A673 (cell line): ENCODE measurements around the gene IRF6. TPM values are rescaled to one million over a fixed set of nuclear protein-coding genes. Genes with fewer than 3 reads are reported as not detected.

Experiments
- BruUV-seq: library from RNA; stranded (reverse); fragments of 400-500 nt; replicated peaks from 2 replicates; lab custom pipeline; 2021; lab: Mats Ljungman, UMichigan
- CTCF ChIA-PET: fragments of 300-600 bp; sonication (Branson Sonifier 250); formaldehyde crosslinking; loops from one replicate; lab custom pipeline; 2022; ENCODE audit warnings: antibody characterized with exemption; lab: Charles Lee
- POLR2A ChIA-PET: fragments of 300-600 bp; sonication (Branson Sonifier 250); formaldehyde crosslinking; loops from one replicate; lab custom pipeline; 2022; ENCODE audit warnings: antibody characterized with exemption; ENCODE audit not compliant: low non-redundant PET; lab: Charles Lee
- DNase-seq: peaks from one replicate; pipeline ENCODE4 v3.0.0-alpha.2; 2015; ENCODE audit warnings: low spot score
- H3K27ac ChIP-seq: fragments of 200-600 bp; sonication (generic); 2 replicates; pipeline ENCODE4 v1.5.1; 2016; ENCODE audit warnings: mixed run types, low read depth, mild to moderate bottlenecking, mixed read lengths, antibody characterized with exemption, low read length; ENCODE audit not compliant: poor library complexity, severe bottlenecking
- H3K27me3 ChIP-seq: fragments of 200-600 bp; sonication (generic); replicated peaks from 2 replicates; pipeline ENCODE4 v1.6.1; 2017; ENCODE audit warnings: mixed run types, low read depth, mild to moderate bottlenecking, mixed read lengths, antibody characterized with exemption, low read length; ENCODE audit not compliant: insufficient read depth, poor library complexity
- H3K36me3 ChIP-seq: fragments of 200-600 bp; sonication (generic); 2 replicates; pipeline ENCODE4 v1.6.1; 2016; ENCODE audit warnings: mixed run types, mild to moderate bottlenecking, mixed read lengths, antibody characterized with exemption, low read length; ENCODE audit not compliant: insufficient read depth, poor library complexity, severe bottlenecking
- H3K4me1 ChIP-seq: fragments of 200-600 bp; sonication (generic); 2 replicates; pipeline ENCODE4 v1.6.1; 2017; ENCODE audit warnings: mixed run types, mild to moderate bottlenecking, mixed read lengths, antibody characterized with exemption, low read length; ENCODE audit not compliant: insufficient read depth, poor library complexity, severe bottlenecking
- H3K4me3 ChIP-seq: fragments of 200-600 bp; sonication (generic); 2 replicates; pipeline ENCODE4 v1.5.1; 2016; ENCODE audit warnings: low read depth, mixed run types, mild to moderate bottlenecking, mixed read lengths, low read length; ENCODE audit not compliant: poor library complexity, severe bottlenecking
- H3K9me3 ChIP-seq: fragments of 200-600 bp; sonication (generic); 2 replicates; pipeline ENCODE4 v1.6.1; 2016; ENCODE audit warnings: mixed run types, low read depth, mild to moderate bottlenecking, mixed read lengths, antibody characterized with exemption, low read length; ENCODE audit not compliant: poor library complexity, severe bottlenecking
- EZH2 ChIP-seq: fragments of 200-600 bp; sonication (generic); IDR thresholded peaks from 2 replicates; pipeline ENCODE4 v1.6.1; 2017; ENCODE audit warnings: borderline replicate concordance, low read depth, mild to moderate bottlenecking, mixed read lengths, antibody characterized with exemption, low read length; ENCODE audit not compliant: poor library complexity, severe bottlenecking
- intact Hi-C: fragments of 100-400 bp; cut with micrococcal nuclease; formaldehyde crosslinking; loops from one replicate; pipeline ENCODE4 v1.10.0; 2022; ENCODE audit not compliant: unreplicated experiment
- total RNA-seq: library from RNA; stranded (reverse); gene quantifications from 2 replicates; pipeline ENCODE4 v1.2.3, GENCODE V29; 2021
- TF ChIP-seq, protein P1 (sequence below): fragments of 300-800, 200-600 bp; sonication (generic); conservative IDR thresholded peaks from 2 replicates; pipeline ENCODE4 v1.5.1; 2017; ENCODE audit warnings: low read depth, mild to moderate bottlenecking, antibody characterized with exemption, low read length, moderate library complexity, mixed read lengths

Gene IRF6
- total RNA-seq, 1 experiment from 2014 or later, result 0.17 TPM

DNA sequence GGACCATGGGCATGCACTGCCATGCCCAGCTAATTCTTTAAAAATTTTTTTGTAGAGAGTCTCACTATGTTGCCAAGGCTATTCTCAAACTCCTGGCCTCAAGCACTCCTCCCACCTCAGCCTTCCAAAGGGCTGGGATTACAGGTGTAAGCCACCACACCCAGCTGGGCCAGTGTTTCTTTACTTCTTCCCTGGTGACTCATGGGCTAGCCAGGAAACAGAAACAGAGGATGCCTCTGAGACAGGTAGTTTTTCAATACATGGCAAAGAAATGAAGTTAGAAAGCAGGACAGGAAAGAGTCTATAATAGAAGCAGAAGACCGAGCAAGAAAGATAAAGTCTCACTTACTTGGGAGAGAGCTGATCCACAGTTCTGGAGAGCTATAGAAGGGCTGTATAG lies 14.0 kb downstream of the IRF6 start:
- Histone ChIP-seq H3K4me1 (no peaks in the 10 kb centered on the region), H3K9me3 (no peaks in the 10 kb centered on the region), H3K4me3 (no peak overlapping the region), H3K27ac (no peak overlapping the region), H3K36me3 (no peaks in the 10 kb centered on the region), H3K27me3 (peaks cover 32% of the 10 kb centered on the region)
- intact Hi-C loops, result no loop called here
- TF ChIP-seq, protein P1, sequence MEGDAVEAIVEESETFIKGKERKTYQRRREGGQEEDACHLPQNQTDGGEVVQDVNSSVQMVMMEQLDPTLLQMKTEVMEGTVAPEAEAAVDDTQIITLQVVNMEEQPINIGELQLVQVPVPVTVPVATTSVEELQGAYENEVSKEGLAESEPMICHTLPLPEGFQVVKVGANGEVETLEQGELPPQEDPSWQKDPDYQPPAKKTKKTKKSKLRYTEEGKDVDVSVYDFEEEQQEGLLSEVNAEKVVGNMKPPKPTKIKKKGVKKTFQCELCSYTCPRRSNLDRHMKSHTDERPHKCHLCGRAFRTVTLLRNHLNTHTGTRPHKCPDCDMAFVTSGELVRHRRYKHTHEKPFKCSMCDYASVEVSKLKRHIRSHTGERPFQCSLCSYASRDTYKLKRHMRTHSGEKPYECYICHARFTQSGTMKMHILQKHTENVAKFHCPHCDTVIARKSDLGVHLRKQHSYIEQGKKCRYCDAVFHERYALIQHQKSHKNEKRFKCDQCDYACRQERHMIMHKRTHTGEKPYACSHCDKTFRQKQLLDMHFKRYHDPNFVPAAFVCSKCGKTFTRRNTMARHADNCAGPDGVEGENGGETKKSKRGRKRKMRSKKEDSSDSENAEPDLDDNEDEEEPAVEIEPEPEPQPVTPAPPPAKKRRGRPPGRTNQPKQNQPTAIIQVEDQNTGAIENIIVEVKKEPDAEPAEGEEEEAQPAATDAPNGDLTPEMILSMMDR, result no peak
- no peak for TF ChIP-seq EZH2
- CTCF ChIA-PET, result no interaction called here
- no TSS peak for BruUV-seq
- DNase-seq, result no peak
- POLR2A ChIA-PET, result no interaction called here

DNA sequence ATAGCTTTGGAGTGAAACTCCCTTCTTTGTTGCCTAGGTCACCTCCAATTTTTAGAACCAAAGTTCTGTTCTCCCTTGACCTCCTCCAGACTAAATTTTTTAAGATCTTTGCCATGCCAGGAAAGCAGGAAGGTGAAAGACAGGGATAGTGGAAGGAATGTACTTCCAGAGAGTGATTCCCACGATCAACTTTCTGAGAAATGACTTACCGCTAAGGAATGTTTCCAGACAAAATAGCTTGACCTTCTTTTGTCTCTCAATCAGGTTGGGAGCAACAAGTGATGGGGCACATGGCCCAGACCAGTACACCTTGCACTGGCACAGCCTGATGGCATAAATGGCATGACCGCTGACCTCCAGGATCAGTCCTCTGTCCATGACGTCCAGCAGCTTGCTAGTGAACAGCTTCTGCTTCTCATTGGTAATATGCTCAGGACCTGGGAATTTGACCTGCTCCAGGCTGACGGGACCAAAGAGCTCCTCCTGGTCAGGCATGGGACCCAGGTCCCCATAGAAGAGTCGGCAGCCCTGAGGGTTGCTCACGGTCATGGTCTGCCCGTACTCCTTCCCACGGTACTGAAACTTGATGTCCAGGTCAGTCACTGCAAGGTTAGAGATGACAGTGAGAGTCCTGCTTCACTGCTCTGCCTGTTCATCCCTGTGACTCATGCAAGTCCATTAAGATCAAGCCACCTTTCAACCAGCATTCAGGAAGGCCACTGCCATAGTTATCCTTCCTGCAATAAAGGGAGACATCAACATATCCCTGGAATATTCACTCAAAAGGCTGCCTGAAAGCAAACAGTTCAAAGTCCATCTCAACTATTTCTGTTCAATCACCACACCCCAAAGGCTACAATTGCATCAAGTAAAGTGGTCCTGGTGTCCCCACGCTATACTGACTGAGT lies 15.4 kb downstream of the IRF6 start:
- Histone ChIP-seq H3K9me3 (no peaks in the 10 kb centered on the region), H3K4me1 (no peaks in the 10 kb centered on the region), H3K27me3 (peaks cover 32% of the 10 kb centered on the region), H3K36me3 (no peaks in the 10 kb centered on the region), H3K27ac (no peak overlapping the region), H3K4me3 (no peak overlapping the region)
- no TSS peak for BruUV-seq
- POLR2A ChIA-PET, result no interaction called here
- intact Hi-C loops, result no loop called here
- no peak for TF ChIP-seq EZH2
- TF ChIP-seq, protein P1, result no peak
- CTCF ChIA-PET, result interaction anchor here (0.8 to 1.3 kb wide), 2 partner anchors 32 to 221 kb away, joined by 3 to 4 read pairs; no protein-coding TSS in a partner anchor
- no peak for DNase-seq

DNA sequence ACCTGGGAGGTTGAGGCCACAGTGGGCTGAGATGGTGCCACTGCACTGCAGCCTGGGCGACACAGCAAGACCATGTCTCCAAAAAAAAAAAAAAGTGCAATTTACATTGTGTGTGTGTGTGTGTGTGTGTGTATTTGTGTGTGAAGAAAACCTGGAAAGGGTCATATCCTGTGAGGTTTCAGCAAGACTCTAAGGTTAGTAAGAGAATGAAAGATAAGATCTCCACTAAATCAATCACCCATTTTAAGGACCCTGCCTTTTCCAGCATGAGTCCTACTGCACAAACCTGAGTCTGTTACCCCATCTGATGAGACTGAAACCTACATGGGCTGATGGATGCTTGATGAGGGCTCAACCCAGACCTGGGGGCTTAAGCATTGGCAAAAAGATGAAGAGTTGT lies 16.7 kb downstream of the IRF6 start:
- Histone ChIP-seq H3K27ac (no peak overlapping the region), H3K4me3 (no peak overlapping the region), H3K36me3 (no peaks in the 10 kb centered on the region), H3K27me3 (peaks cover 32% of the 10 kb centered on the region), H3K4me1 (peaks cover 4% of the 10 kb centered on the region), H3K9me3 (no peaks in the 10 kb centered on the region)
- CTCF ChIA-PET, result no interaction called here
- TF ChIP-seq, protein P1, result no peak
- TF ChIP-seq EZH2, result no peak
- intact Hi-C loops, result no loop called here
- DNase-seq, result no peak
- BruUV-seq, result no TSS peak
- POLR2A ChIA-PET, result no interaction called here
